GM12891 (cell line): ENCODE measurements around the gene CABCOCO1.
"Not testable (repeated sequence)": the region's sequence is repeated elsewhere in the genome, so short reads cannot be mapped to it uniquely, and the experiment has no call there.

Experiments used
- DNase-seq: peaks from one replicate; pipeline ENCODE4 v3.0.0; 2011; ENCODE audit warnings: low spot score; ENCODE audit not compliant: insufficient read length
- FAIRE-seq: peaks from 2 replicates; lab custom pipeline; 2011; peaks lifted over from hg19 to GRCh38; lab: Jason Lieb, UNC
- PAX5 ChIP-seq: IDR thresholded peaks from 2 replicates; pipeline ENCODE4 v1.6.1; 2011; ENCODE audit warnings: low read length, moderate library complexity, mild to moderate bottlenecking; ENCODE audit not compliant: insufficient read depth, severe bottlenecking
- POLR2A ChIP-seq: IDR thresholded peaks from 2 replicates; pipeline ENCODE4 v1.6.1; 2011; ENCODE audit warnings: low read depth, low read length, control low read depth
- POLR2AphosphoS5 ChIP-seq: IDR thresholded peaks from 2 replicates; pipeline ENCODE4 v1.6.1; 2011; ENCODE audit warnings: low read depth, low read length, control low read depth
- POU2F2 ChIP-seq: IDR thresholded peaks from 2 replicates; pipeline ENCODE4 v1.6.1; 2011; ENCODE audit warnings: low read depth, mild to moderate bottlenecking, control low read depth, low read length, moderate library complexity
- SPI1 ChIP-seq: IDR thresholded peaks from 2 replicates; pipeline ENCODE4 v1.6.1; 2011; ENCODE audit warnings: low read depth, low read length, control low read depth
- TAF1 ChIP-seq: IDR thresholded peaks from 2 replicates; pipeline ENCODE4 v1.6.1; 2011; ENCODE audit warnings: low read depth, low read length, control low read depth

CABCOCO1 gene

DNA sequence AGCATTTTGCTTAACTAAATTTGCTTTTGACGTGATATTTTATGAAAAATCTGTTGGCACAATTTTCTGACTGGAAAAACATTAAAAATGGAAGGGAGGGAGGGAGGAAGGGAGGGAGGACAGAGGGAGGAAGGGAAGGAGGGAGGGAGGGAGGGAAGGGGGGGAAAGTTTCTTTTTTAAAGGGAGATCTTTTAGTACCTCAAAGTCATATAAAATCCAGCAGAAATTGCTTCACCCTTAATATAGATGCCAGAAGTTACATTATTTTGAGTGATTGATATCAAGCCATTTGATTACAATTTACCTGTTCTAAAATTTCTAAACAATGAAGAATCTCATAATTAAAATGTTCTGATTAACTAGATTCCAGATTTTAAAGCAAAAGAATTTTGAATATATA is 68.9 kb downstream of the CABCOCO1 start:
- DNase-seq: no peak
- FAIRE-seq: no peak
- TF ChIP-seq POU2F2: no peak
- no peak for TF ChIP-seq POLR2A
- TF ChIP-seq TAF1: no peak
- no peak for TF ChIP-seq POLR2AphosphoS5
- TF ChIP-seq SPI1: no peak
- TF ChIP-seq PAX5: no peak

DNA sequence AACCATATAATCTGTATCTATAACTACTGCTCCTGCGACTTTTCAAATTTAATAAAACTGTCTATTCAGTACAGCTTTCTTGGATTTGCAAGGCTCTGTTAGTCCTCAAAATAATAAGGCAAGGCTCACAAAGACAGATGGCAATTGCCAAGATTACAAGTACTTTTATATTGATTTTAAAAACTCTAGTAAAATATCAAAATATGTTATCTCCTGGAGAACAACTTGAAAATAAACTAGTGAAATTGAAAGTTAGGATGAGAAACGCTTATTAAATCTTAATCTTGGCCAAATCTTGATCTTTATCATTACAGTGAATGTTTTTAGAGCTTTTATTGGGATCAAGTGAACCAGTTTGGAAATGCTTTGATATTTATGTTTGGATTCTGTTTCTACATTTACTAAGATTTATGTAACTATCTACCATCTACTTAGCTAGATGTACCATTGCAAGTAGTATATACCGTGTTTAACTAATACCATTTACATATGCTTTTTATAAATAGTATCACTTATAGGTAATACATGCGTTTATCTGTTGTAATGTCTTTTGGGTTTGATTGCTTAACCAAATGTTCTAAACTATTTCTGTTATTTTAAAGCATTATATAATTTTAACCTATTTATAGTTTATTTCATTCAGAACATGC is 70.0 kb downstream of the CABCOCO1 start:
- no peak for DNase-seq
- FAIRE-seq: no peak
- no peak for TF ChIP-seq SPI1
- TF ChIP-seq POLR2A: no peak
- TF ChIP-seq PAX5: no peak
- TF ChIP-seq TAF1: no peak
- no peak for TF ChIP-seq POLR2AphosphoS5
- TF ChIP-seq POU2F2: no peak

DNA sequence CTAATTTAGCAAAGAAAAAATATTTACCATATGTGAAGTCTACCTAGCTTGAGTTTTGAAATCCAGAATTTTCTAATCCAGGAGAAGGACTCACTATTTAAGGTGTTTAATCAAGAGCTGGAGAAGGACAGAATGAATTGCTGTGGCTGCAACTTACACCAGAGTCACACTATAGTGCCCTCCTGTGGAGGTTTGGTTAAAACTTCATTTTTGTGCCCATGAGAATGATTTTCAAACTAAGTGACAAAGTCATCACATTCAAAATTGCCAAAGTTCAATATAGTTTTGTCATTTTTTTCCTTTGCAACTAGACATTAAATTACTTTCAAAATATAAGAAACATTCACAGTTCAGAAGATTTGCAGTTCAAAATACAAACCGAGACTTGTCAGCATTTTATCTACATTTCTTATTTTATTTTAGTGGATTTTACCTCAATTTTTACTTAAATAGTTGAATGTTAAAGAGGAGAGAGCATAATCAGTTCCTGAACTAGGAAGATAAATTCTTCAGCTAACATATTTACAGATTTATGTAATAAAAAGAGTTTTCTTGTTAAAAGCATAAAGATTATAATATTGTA is 70.7 kb downstream of the CABCOCO1 start:
- peak; percentile 56 for FAIRE-seq
- no peak for DNase-seq
- no peak for TF ChIP-seq PAX5
- no peak for TF ChIP-seq POU2F2
- TF ChIP-seq SPI1: no peak
- no peak for TF ChIP-seq POLR2AphosphoS5

DNA sequence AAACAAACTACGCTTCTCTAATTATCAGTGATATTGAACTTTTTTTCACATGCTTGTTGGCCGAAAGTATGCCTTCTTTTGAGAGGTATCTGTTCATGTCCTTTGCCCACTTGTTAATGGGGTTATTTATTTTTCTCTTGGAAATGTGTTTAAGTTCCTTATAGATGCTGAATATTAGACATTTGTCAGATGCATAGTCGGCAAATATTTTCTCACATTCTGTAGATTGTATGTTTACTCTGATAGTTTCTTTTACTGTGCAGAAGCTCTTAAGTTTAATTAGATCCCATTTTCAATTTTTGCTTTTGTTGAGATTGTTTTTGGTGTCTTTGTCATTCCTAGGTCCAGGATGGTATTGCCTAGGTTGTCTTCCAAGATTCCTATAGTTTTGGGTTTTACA is 73.2 kb downstream of the CABCOCO1 start:
- TF ChIP-seq TAF1 (no peak), POU2F2 (no peak), PAX5 (no peak), POLR2AphosphoS5 (no peak), SPI1 (no peak), POLR2A (no peak)
- FAIRE-seq (no peak), DNase-seq (no peak)

DNA sequence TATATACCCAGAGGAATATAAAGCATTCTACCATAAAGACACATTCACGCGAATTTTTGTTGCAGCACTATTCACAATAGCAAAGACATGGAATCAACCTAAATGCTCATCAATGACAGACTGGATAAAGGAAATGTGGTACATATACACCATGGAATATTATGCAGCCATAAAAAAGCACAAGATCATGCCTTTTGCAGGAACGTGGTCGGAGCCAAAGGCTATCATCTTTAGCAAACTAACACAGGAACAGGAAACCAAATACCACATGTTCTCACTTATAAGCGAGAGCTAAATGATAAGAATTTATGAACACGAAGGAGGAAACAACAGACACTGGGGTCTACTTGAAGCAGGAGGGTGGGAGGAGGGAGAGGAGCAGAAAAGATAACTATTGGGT is 74.7 kb downstream of the CABCOCO1 start:
- FAIRE-seq, DNase-seq: not testable (repeated sequence)

DNA sequence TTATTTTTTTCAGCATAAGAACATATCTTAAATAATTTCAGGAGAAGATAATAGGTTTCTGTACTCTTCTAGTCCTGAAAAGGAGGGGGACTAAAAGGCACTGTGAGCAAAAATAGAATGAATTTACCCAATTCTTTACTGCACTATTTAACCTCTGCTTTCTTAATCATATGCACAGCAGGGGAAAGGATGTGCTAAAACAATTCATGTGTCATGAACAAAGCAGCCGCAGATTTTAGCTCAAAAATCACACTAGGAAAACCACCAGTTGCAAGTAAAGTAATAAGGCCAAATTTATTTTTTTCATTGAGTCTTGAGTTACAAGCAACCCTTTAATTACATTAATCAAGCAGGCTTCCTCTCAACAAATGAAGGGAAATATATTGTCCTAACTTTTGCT is 80.1 kb downstream of the CABCOCO1 start:
- no peak for TF ChIP-seq SPI1
- no peak for TF ChIP-seq PAX5
- TF ChIP-seq TAF1: no peak
- no peak for TF ChIP-seq POU2F2
- no peak for TF ChIP-seq POLR2A
- no peak for TF ChIP-seq POLR2AphosphoS5
- no peak for DNase-seq
- no peak for FAIRE-seq

DNA sequence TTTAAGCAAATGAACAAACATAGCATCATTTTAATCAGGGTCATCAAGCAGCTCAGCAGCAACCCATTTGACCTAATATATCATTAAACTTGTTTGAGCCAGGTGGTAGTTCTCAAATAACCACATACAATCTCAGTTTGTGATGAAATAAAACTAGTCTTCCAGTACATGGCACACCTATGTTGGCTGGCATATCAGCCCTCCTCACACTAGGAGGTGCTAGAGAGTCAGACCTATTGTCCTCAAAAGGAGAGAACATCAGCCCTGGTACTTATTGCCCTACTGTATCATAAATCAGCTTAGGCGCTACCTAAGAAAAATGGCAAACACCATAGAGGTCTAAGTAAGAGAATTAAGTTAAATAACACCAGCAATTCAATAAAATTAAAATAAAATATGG is 81.7 kb downstream of the CABCOCO1 start:
- FAIRE-seq: peak; percentile 47
- DNase-seq: no peak
- no peak for TF ChIP-seq SPI1
- no peak for TF ChIP-seq TAF1
- TF ChIP-seq POLR2AphosphoS5: no peak
- no peak for TF ChIP-seq POLR2A
- TF ChIP-seq PAX5: no peak
- TF ChIP-seq POU2F2: no peak

DNA sequence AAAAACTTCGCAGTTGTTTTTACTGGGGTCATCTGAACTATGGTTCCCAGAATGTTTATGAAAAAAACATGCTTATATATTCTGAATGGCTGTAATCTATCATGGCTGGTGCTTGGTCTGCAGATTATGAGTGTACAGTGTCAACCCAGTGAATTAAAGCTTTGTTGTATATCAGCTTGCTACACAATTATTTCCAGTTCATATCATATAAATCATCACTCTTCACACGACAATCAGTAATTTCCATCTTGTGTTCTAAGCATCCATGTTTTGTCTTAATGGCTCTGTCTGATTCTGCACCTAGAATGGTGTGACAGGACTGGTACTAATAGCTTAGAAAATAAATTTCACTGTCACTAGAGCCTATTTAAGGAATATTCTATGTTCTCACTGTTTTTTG is 83.6 kb downstream of the CABCOCO1 start:
- TF ChIP-seq PAX5 (no peak), POU2F2 (no peak), SPI1 (no peak), POLR2A (no peak)
- DNase-seq (no peak), FAIRE-seq (no peak)

DNA sequence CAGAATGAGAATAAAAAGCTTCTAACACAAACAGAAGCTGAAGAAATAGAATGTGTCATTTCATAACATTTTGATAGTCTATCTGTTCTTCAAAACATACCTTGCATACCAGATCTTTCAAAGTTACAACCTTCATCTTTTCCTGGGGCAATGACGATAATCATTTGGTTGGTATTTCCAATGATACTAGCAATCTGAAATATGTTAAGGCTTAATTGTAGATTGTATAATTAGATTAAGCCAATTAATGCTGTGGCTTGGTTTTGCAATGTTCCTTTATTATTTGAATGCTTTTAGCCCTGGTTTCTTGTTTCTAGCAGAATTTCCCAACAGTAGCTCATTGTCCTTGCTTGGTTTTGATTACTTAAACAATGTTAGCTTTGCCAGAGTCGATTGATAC is 84.6 kb downstream of the CABCOCO1 start:
- DNase-seq (no peak), FAIRE-seq (no peak)
- no peak for TF ChIP-seq POLR2A
- no peak for TF ChIP-seq SPI1
- no peak for TF ChIP-seq PAX5
- TF ChIP-seq TAF1: no peak
- no peak for TF ChIP-seq POU2F2
- TF ChIP-seq POLR2AphosphoS5: no peak

DNA sequence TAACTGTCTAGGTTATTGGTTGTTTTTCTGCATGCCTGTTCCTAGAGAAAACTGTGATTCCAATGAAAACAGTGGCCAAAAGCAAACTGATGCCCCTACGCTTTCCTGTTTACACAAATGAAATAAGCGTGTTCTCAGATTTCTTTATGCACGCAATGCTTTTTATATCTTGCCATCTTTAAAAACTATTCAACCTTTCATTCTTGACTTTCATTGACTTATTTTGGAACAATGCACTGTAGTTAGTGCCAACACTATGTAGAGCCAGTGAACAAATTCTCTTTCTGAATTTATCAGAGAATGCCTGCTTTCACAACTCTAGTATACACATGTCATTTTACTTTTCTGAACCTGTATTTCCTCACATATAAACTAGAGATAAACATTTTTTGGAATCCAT is 86.6 kb downstream of the CABCOCO1 start:
- DNase-seq: no peak
- no peak for FAIRE-seq
- no peak for TF ChIP-seq TAF1
- no peak for TF ChIP-seq PAX5
- no peak for TF ChIP-seq POLR2AphosphoS5
- TF ChIP-seq SPI1: no peak
- TF ChIP-seq POLR2A: no peak
- no peak for TF ChIP-seq POU2F2
